ENCODE results near the gene TBL2. TPM values are rescaled to one million over a fixed set of nuclear protein-coding genes. Genes with fewer than 3 reads are reported as not detected.
"Not testable (repeated sequence)": the region's sequence is repeated elsewhere in the genome, so short reads cannot be mapped to it uniquely, and the experiment has no call there.

TBL2 gene
- total RNA-seq, 1 experiment from 2014 or later: 44.0 TPM

DNA sequence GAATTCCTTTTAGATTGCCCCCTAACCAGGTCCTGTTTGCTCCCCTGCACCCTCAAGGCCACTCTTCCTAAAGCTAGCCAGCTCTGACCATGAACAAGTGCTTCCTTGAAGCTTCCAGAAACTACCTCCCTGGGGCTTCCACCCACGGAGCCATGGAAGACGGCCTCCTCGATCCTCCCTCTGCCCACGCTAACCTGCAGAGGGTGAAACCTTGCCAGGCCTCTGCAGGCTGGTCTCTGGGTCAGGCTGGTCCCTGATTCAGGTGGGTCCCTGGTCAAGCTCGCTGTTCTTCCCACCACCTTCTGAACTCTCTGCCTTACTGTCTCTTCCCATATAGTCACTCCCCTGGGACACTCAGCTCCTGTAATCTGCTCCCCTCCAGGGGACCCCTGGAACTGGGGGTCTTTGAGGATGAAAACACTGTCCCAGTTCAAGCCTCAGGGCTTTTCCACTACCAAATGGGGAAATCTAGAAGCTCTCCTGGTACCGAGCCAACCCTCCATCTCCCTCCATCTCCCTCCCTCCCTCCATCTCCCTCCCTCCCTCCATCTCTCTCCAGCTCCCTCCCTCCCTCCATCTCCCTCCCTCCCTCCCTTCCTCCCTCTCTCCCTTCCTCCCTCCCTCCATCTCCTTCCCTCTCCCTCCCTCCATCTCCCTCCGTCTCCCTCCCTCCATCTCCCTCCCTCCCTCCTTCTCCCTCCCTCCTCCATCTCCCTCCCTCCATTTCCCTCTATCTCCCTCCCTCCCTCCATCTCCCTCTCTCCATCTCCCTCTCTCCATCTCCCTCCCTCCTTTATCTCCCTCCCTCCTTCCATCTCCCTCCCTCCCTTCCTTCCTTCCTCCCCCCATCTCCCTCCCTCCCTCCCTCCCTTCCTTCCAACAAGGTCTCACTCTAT is 43.0 kb upstream of the TBL2 start:
- no peak for DNase-seq (ENCODE audit: unreplicated experiment)
- intact Hi-C loops (cut with micrococcal nuclease): no loop called here
- POLR2A ChIA-PET: no interaction called here
- Mint-ChIP-seq H3K4me3 (ENCODE audit: unreplicated experiment) (no peak overlapping the region), H3K27ac (ENCODE audit: low read depth, unreplicated experiment) (no peak overlapping the region), H3K27me3 (ENCODE audit: insufficient read depth, unreplicated experiment) (no peaks in the 10 kb centered on the region), H3K36me3 (ENCODE audit: insufficient read depth, unreplicated experiment) (peaks cover 8% of the 10 kb centered on the region), H3K4me1 (ENCODE audit: insufficient read depth, unreplicated experiment) (no peaks in the 10 kb centered on the region), H3K9me3 (ENCODE audit: unreplicated experiment) (no peaks in the 10 kb centered on the region)
- BruUV-seq (replicated peaks): no TSS peak
- CTCF ChIA-PET: interaction anchor here (1.1 to 6.2 kb wide), 2 partner anchors 15 to 104 kb away, joined by 5 to 42 read pairs; no protein-coding TSS in a partner anchor
- TF ChIP-seq, protein P1, sequence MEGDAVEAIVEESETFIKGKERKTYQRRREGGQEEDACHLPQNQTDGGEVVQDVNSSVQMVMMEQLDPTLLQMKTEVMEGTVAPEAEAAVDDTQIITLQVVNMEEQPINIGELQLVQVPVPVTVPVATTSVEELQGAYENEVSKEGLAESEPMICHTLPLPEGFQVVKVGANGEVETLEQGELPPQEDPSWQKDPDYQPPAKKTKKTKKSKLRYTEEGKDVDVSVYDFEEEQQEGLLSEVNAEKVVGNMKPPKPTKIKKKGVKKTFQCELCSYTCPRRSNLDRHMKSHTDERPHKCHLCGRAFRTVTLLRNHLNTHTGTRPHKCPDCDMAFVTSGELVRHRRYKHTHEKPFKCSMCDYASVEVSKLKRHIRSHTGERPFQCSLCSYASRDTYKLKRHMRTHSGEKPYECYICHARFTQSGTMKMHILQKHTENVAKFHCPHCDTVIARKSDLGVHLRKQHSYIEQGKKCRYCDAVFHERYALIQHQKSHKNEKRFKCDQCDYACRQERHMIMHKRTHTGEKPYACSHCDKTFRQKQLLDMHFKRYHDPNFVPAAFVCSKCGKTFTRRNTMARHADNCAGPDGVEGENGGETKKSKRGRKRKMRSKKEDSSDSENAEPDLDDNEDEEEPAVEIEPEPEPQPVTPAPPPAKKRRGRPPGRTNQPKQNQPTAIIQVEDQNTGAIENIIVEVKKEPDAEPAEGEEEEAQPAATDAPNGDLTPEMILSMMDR (IDR thresholded peaks at IDR 0.05; ENCODE audit: unreplicated experiment): no peak

DNA sequence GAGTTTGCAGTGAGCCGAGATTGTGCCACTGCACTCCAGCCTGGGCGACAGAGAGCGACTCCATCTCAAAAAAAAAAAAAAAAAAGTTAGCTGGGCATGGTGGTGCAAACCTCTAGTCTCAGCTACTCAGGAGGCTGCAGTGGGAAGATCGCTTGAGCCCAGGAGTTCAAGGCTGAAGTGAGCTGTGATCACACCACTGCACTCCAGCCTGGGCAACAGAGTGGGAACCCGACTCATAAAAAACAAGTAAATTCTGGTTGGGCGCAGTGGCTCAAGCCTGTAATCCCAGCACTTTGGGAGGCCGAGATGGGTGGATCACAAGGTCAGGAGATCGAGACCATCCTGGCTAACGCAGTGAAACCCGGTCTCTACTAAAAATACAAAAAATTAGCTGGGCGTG is 41.0 kb upstream of the TBL2 start:
- intact Hi-C loops (cut with micrococcal nuclease); H3K4me3 Mint-ChIP-seq (ENCODE audit: unreplicated experiment); H3K36me3 Mint-ChIP-seq (ENCODE audit: insufficient read depth, unreplicated experiment); DNase-seq (ENCODE audit: unreplicated experiment); H3K27me3 Mint-ChIP-seq (ENCODE audit: insufficient read depth, unreplicated experiment); H3K9me3 Mint-ChIP-seq (ENCODE audit: unreplicated experiment); BruUV-seq (replicated peaks); H3K4me1 Mint-ChIP-seq (ENCODE audit: insufficient read depth, unreplicated experiment); H3K27ac Mint-ChIP-seq (ENCODE audit: low read depth, unreplicated experiment): not testable (repeated sequence)
- ChIA-PET POLR2A (interaction anchor here (0.7 kb wide), 1 partner anchor 20 kb away, joined by 4 read pairs; no protein-coding TSS in a partner anchor), CTCF (interaction anchor here (0.5 to 6.2 kb wide), 2 partner anchors 13 to 49 kb away, joined by 3 to 42 read pairs; no protein-coding TSS in a partner anchor)

DNA sequence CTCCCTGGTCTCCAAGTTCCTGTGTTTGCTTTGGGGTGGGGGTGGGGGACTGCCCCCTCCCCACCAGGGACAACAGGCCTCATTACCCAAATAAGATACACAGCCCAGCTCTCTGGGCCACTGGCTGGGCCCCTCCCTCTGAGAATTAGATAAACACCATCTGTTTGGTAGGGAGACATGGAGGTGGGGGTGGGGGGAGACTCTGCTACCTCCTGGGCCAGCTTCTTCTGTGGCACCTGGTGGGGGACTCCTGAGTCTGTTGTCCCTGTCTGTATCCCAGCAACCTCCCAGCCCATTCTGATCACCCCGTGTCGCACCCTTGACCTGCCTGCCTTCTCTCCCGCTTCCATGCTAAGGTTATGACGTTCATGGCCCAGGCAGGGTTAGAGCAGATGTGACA is 40.2 kb upstream of the TBL2 start:
- intact Hi-C loops (cut with micrococcal nuclease): no loop called here
- Mint-ChIP-seq H3K27me3 (ENCODE audit: insufficient read depth, unreplicated experiment) (no peaks in the 10 kb centered on the region), H3K36me3 (ENCODE audit: insufficient read depth, unreplicated experiment) (peaks cover 8% of the 10 kb centered on the region), H3K27ac (ENCODE audit: low read depth, unreplicated experiment) (no peak overlapping the region), H3K4me1 (ENCODE audit: insufficient read depth, unreplicated experiment) (peaks cover 9% of the 10 kb centered on the region), H3K4me3 (ENCODE audit: unreplicated experiment) (no peak overlapping the region), H3K9me3 (ENCODE audit: unreplicated experiment) (no peaks in the 10 kb centered on the region)
- ChIA-PET CTCF (interaction anchor here (0.6 to 6.2 kb wide), 3 partner anchors 12 to 279 kb away, joined by 3 to 42 read pairs (median 4); no protein-coding TSS in a partner anchor), POLR2A (interaction anchor here (0.7 kb wide), 1 partner anchor 38 kb away, joined by 3 read pairs; no protein-coding TSS in a partner anchor)
- no TSS peak for BruUV-seq (replicated peaks)
- TF ChIP-seq, protein P1 (IDR thresholded peaks at IDR 0.05; ENCODE audit: unreplicated experiment): no peak
- no peak for DNase-seq (ENCODE audit: unreplicated experiment)

DNA sequence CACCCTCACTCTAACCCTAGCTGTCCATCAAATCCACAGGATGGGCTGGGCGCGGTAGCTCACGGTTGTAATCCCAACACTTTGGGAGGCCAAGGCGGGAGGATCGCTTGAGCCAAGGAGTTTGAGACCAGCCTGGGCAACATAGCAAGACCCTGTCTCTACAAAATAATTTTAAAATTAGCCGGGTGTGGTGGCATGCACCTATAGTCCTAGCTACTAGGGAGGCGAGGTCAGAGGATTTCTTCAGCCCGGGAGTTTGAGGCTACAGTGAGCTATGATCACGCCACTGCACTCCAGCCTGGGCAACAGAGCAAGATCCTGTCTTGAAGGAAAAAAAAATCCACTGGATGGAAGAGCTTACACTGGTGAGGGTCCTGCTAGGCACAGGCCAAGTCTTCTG is 39.1 kb upstream of the TBL2 start:
- intact Hi-C loops (cut with micrococcal nuclease); H3K27ac Mint-ChIP-seq (ENCODE audit: low read depth, unreplicated experiment); DNase-seq (ENCODE audit: unreplicated experiment); H3K36me3 Mint-ChIP-seq (ENCODE audit: insufficient read depth, unreplicated experiment); BruUV-seq (replicated peaks); H3K9me3 Mint-ChIP-seq (ENCODE audit: unreplicated experiment); H3K4me3 Mint-ChIP-seq (ENCODE audit: unreplicated experiment); H3K27me3 Mint-ChIP-seq (ENCODE audit: insufficient read depth, unreplicated experiment): not testable (repeated sequence)
- peaks cover 14% of the 10 kb centered on the region for H3K4me1 Mint-ChIP-seq (ENCODE audit: insufficient read depth, unreplicated experiment)
- ChIA-PET CTCF (interaction anchor here (0.6 to 6.2 kb wide), 5 partner anchors 11 to 891 kb away, joined by 4 to 42 read pairs (median 5); no protein-coding TSS in a partner anchor), POLR2A (interaction anchor here (0.7 kb wide), 1 partner anchor 585 kb away, joined by 4 read pairs; no protein-coding TSS in a partner anchor)

DNA sequence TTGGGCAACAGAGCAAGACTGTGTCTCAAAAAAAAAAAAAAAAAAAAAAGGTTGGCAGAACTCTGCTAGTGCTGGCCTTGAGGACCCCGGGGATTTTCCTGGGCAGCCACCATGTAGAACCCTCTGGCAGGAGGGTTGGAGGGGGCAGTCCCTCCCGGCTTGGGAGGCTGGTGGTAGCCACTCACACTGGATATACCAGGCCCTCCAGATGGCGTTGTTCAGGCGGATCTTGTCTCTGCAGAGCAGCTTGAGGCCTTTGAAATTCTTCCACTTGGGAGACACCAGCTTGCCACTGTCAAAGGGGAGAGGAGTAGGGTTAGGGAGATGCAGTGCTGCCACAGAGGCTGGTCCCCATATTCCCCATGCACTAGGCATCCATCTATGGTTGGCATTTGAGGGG is 37.5 kb upstream of the TBL2 start:
- intact Hi-C loops (cut with micrococcal nuclease): no loop called here
- CTCF ChIA-PET: interaction anchor here (0.6 to 2.2 kb wide), 7 partner anchors 9 to 300 kb away, joined by 3 to 12 read pairs (median 4); partner anchors contain the start of gene VPS37D
- peaks cover 8% of the 10 kb centered on the region for H3K36me3 Mint-ChIP-seq (ENCODE audit: insufficient read depth, unreplicated experiment)
- DNase-seq (ENCODE audit: unreplicated experiment): no peak
- TF ChIP-seq, protein P1 (IDR thresholded peaks at IDR 0.05; ENCODE audit: unreplicated experiment): no peak
- H3K27ac Mint-ChIP-seq (ENCODE audit: low read depth, unreplicated experiment): no peak overlapping the region
- H3K9me3 Mint-ChIP-seq (ENCODE audit: unreplicated experiment): no peaks in the 10 kb centered on the region
- no peak overlapping the region for H3K4me3 Mint-ChIP-seq (ENCODE audit: unreplicated experiment)
- POLR2A ChIA-PET: no interaction called here
- H3K4me1 Mint-ChIP-seq (ENCODE audit: insufficient read depth, unreplicated experiment): peaks cover 16% of the 10 kb centered on the region
- no TSS peak for BruUV-seq (replicated peaks)
- no peaks in the 10 kb centered on the region for H3K27me3 Mint-ChIP-seq (ENCODE audit: insufficient read depth, unreplicated experiment)

DNA sequence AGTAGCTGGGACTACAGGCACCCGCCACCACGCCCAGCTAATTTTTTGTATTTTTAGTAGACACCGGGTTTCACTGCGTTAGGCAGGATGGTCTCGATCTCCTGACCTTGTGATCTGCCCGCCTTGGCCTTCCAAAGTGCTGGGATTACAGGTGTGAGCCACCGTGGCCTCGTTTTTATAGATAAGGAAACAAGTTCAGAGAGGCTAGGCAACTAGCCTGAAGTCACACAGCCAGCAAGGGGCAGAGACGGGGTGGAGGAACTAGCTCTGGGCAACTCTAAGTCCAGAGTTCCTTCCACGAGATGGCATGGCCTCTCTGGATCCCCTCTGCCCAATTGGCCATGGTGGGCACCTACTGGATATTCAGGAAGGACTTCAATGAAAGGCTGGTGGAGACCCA is 36.6 kb upstream of the TBL2 start:
- H3K4me1 Mint-ChIP-seq (ENCODE audit: insufficient read depth, unreplicated experiment): peaks cover 16% of the 10 kb centered on the region
- POLR2A ChIA-PET: interaction anchor here (1.0 kb wide), 1 partner anchor 22 kb away, joined by 3 read pairs; no protein-coding TSS in a partner anchor
- DNase-seq (ENCODE audit: unreplicated experiment); H3K4me3 Mint-ChIP-seq (ENCODE audit: unreplicated experiment); H3K36me3 Mint-ChIP-seq (ENCODE audit: insufficient read depth, unreplicated experiment); H3K27ac Mint-ChIP-seq (ENCODE audit: low read depth, unreplicated experiment); H3K27me3 Mint-ChIP-seq (ENCODE audit: insufficient read depth, unreplicated experiment); BruUV-seq (replicated peaks); H3K9me3 Mint-ChIP-seq (ENCODE audit: unreplicated experiment); intact Hi-C loops (cut with micrococcal nuclease): not testable (repeated sequence)
- CTCF ChIA-PET: interaction anchor here (0.6 to 2.2 kb wide), 7 partner anchors 8 to 226 kb away, joined by 4 to 12 read pairs (median 4); no protein-coding TSS in a partner anchor
